ENCODE measurements around the gene FBXO15. TPM values are rescaled to one million over a fixed set of nuclear protein-coding genes. Genes with fewer than 3 reads are reported as not detected.

The FBXO15 gene
- total and polyA plus RNA-seq, 4 donors = 2.6 to 9.7 (median 5.1) TPM

- no peak for ATAC-seq (ENCODE audit: insufficient read depth, low FRiP score)
- H3K9ac ChIP-seq (ENCODE audit: insufficient read depth in 1 of 2, low read length in 2 of 2) = no peak overlapping the region
- H3K27me3 ChIP-seq (ENCODE audit: control insufficient read depth in 3 of 3, insufficient read depth in 3 of 3, low read length in 2 of 3) = no peaks in the 10 kb centered on the region
- H3K27ac ChIP-seq (ENCODE audit: low read depth in 1 of 2, low read length in 1 of 2) = no peak overlapping the region
- WGBS, 2 donors = 78 to 91% methylated on average over 5 of the region's 5 CpGs
- H3K4me3 ChIP-seq = no peak overlapping the region
- no peak for DNase-seq
- TF ChIP-seq CTCF (IDR thresholded peaks at IDR 0.05; ENCODE audit: control extremely low read depth, extremely low read depth) = no peak
- peaks cover 7 to 22% (median 15%) of the 10 kb centered on the region in 5 donors for H3K4me1 ChIP-seq (ENCODE audit: control insufficient read depth in 5 of 5, insufficient read depth in 5 of 5, low read length in 5 of 5)
- no peaks in the 10 kb centered on the region for H3K9me3 ChIP-seq (ENCODE audit: control insufficient read depth in 4 of 4, insufficient read depth in 3 of 4, low read length in 3 of 4)
- peaks cover 0 to 7% (median 4%) of the 10 kb centered on the region in 4 donors for H3K36me3 ChIP-seq (ENCODE audit: control insufficient read depth in 4 of 4, insufficient read depth in 4 of 4, low read length in 4 of 4)
These were observed 2.2 kb upstream of the FBXO15 start for GRCh38 chr18:74149878-74150277.

GRCh38 chr18:74148543-74149070 lies 973 bp upstream of the FBXO15 start:
- no peaks in the 10 kb centered on the region for H3K27me3 ChIP-seq (ENCODE audit: control insufficient read depth in 3 of 3, insufficient read depth in 3 of 3, low read length in 2 of 3)

GRCh38 chr18:74147491-74147778 lies 199 bp downstream of the FBXO15 start:
- Histone ChIP-seq H3K9ac (ENCODE audit: insufficient read depth in 1 of 2, low read length in 2 of 2) (peak overlapping the region in 1 of 2 donors; percentile 92), H3K27ac (ENCODE audit: low read depth in 1 of 2, low read length in 1 of 2) (no peak overlapping the region), H3K36me3 (ENCODE audit: control insufficient read depth in 4 of 4, insufficient read depth in 4 of 4, low read length in 4 of 4) (peaks cover 0 to 4% (median under 1%) of the 10 kb centered on the region in 4 donors), H3K27me3 (ENCODE audit: control insufficient read depth in 3 of 3, insufficient read depth in 3 of 3, low read length in 2 of 3) (no peaks in the 10 kb centered on the region), H3K9me3 (ENCODE audit: control insufficient read depth in 4 of 4, insufficient read depth in 3 of 4, low read length in 3 of 4) (no peaks in the 10 kb centered on the region), H3K4me1 (ENCODE audit: control insufficient read depth in 5 of 5, insufficient read depth in 5 of 5, low read length in 5 of 5) (peaks cover 7 to 22% (median 15%) of the 10 kb centered on the region in 5 donors), H3K4me3 (peak overlapping the region; percentile 57)
- no peak for ATAC-seq (ENCODE audit: insufficient read depth, low FRiP score)
- WGBS, 2 donors = 0% methylated on average over 27 to 28 of the region's 28 CpGs
- no peak for DNase-seq
- TF ChIP-seq CTCF (IDR thresholded peaks at IDR 0.05; ENCODE audit: control extremely low read depth, extremely low read depth) = no peak

More at GRCh38 chr18:74148543-74149070, 973 bp upstream of the FBXO15 start:
- no peak for DNase-seq
- peaks cover 7 to 22% (median 15%) of the 10 kb centered on the region in 5 donors for H3K4me1 ChIP-seq (ENCODE audit: control insufficient read depth in 5 of 5, insufficient read depth in 5 of 5, low read length in 5 of 5)
- no peak for TF ChIP-seq CTCF (IDR thresholded peaks at IDR 0.05; ENCODE audit: control extremely low read depth, extremely low read depth)
- H3K36me3 ChIP-seq (ENCODE audit: control insufficient read depth in 4 of 4, insufficient read depth in 4 of 4, low read length in 4 of 4) = peaks cover 0 to 4% (median under 1%) of the 10 kb centered on the region in 4 donors
- H3K27ac ChIP-seq (ENCODE audit: low read depth in 1 of 2, low read length in 1 of 2) = peak overlapping the region; percentile 40 to 86
- WGBS, 2 donors = 0 to 1% methylated on average over 25 of the region's 25 CpGs
- H3K4me3 ChIP-seq = peak overlapping the region; percentile 88
- no peaks in the 10 kb centered on the region for H3K9me3 ChIP-seq (ENCODE audit: control insufficient read depth in 4 of 4, insufficient read depth in 3 of 4, low read length in 3 of 4)
- peak overlapping the region; percentile 87 to 92 for H3K9ac ChIP-seq (ENCODE audit: insufficient read depth in 1 of 2, low read length in 2 of 2)
- ATAC-seq (ENCODE audit: insufficient read depth, low FRiP score) = no peak

GRCh38 chr18:74146756-74147155 lies 878 bp downstream of the FBXO15 start:
- H3K4me1 ChIP-seq (ENCODE audit: control insufficient read depth in 5 of 5, insufficient read depth in 5 of 5, low read length in 5 of 5) = peaks cover 6 to 22% (median 15%) of the 10 kb centered on the region in 5 donors
- no peaks in the 10 kb centered on the region for H3K27me3 ChIP-seq (ENCODE audit: control insufficient read depth in 3 of 3, insufficient read depth in 3 of 3, low read length in 2 of 3)
- DNase-seq = no peak
- H3K9ac ChIP-seq (ENCODE audit: insufficient read depth in 1 of 2, low read length in 2 of 2) = no peak overlapping the region
- 45 to 60% methylated on average over 3 of the region's 3 CpGs for whole genome bisulfite sequencing, 2 donors
- H3K27ac ChIP-seq (ENCODE audit: low read depth in 1 of 2, low read length in 1 of 2) = no peak overlapping the region
- ATAC-seq (ENCODE audit: insufficient read depth, low FRiP score) = no peak
- H3K9me3 ChIP-seq (ENCODE audit: control insufficient read depth in 4 of 4, insufficient read depth in 3 of 4, low read length in 3 of 4) = no peaks in the 10 kb centered on the region
- peaks cover 0 to 4% (median under 1%) of the 10 kb centered on the region in 4 donors for H3K36me3 ChIP-seq (ENCODE audit: control insufficient read depth in 4 of 4, insufficient read depth in 4 of 4, low read length in 4 of 4)
- TF ChIP-seq CTCF (IDR thresholded peaks at IDR 0.05; ENCODE audit: control extremely low read depth, extremely low read depth) = no peak
- no peak overlapping the region for H3K4me3 ChIP-seq
